Pancreas (tissue), 10 donors: ENCODE results near the gene SLC44A4. TPM values are rescaled to one million over a fixed set of nuclear protein-coding genes. Genes with fewer than 3 reads are reported as not detected.
A peak's percentile ranks its signal among the peaks of the same experiment; 100 is the strongest.

ENCODE experiments used
- ATAC-seq, 4 donors: fragments of 200-7000 bp; cut with Tn5 transposase; one replicate each; pipeline versions ENCODE4 v1.8.0 to v1.9.1; 2020; ENCODE audit warnings: mild to moderate bottlenecking in 4 of 4, moderate library complexity in 4 of 4
- DNase-seq, 6 donors: peaks; one replicate each; pipeline ENCODE4 v3.0.0-alpha.2; 2020
- FAIRE-seq: peaks from 2 replicates; lab custom pipeline; 2012; peaks lifted over from hg19 to GRCh38; lab: Jason Lieb, UNC
- H3K27ac ChIP-seq, 4 donors: fragments of 200-600 bp; sonication (generic); 1 replicate in 3 of 4; 2 replicates in 1 of 4; pipeline versions ENCODE4 v1.5.0 to v1.8.0; 2020
- H3K27me3 ChIP-seq, 4 donors: fragments of 200-600 bp; one replicate each; pipeline ENCODE4 v1.8.0; 2021
- H3K36me3 ChIP-seq, 3 donors: fragments of 200-600 bp; sonication (generic) in 1 of 3; one replicate each; pipeline versions ENCODE4 v1.5.0 to v1.8.0; 2020 to 2021
- H3K4me1 ChIP-seq, 3 donors: fragments of 200-600 bp; one replicate each; pipeline ENCODE4 v1.8.0; 2021
- H3K4me3 ChIP-seq, 4 donors: fragments of 200-600 bp; sonication (generic) in 2 of 4; one replicate each; pipeline versions ENCODE4 v1.5.0 to v1.8.0; 2020 to 2021
- H3K9me3 ChIP-seq, 4 donors: fragments of 200-600 bp; one replicate each; pipeline ENCODE4 v1.8.0; 2021
- CTCF ChIP-seq, 4 donors: fragments of 200-600 bp; sonication (generic) in 3 of 4; IDR thresholded peaks; one replicate each; pipeline versions ENCODE4 v1.5.0 to v1.8.0; 2021; ENCODE audit warnings: antibody characterized with exemption in 4 of 4
- WGBS, 2 donors: extraction: QIAGEN DNeasy Blood & Tissue Kit; methylation state at CpG; one replicate each; pipeline ENCODE4 v1.1.7; 2013; 5-methylcytosine and 5-hydroxymethylcytosine counted together
- intact Hi-C, 3 donors: fragments of 100-400 bp; cut with DNase I; formaldehyde crosslinking; loops; one replicate each; pipeline versions ENCODE4 v1.11.1 to v1.14.2; 2022
- polyA plus RNA-seq, 2 donors: library from polyadenylated mRNA; stranded (reverse); fragments of 200-250 nt; gene quantifications; one replicate each; pipeline ENCODE4 v1.2.3, GENCODE V29; 2013
- total RNA-seq, 6 donors: library from RNA; stranded (reverse); fragmentation: NEBNext Ultra II Directional in 4 of 6; extraction: Animal tissue kit (Norgen Biotek cat#: 25700) in 4 of 6; gene quantifications; one replicate each; pipeline versions ENCODE4 v1.2.1 to v1.2.4, GENCODE V29; 2021 to 2023
- donor health status: healthy with polysubstance abuse.
- donor health status: DM: no; HTN: no; CAD: no; lungs with moderate emphysema.
- donor health status: DM: no; HTN: no; CAD: no.
- donor health status: control.
- donor health status: control.
- donor health status: Bipolar disorder and iron deficiency.
- donor health status: DM: yes; HTN: yes; CAD: no.
- donor health status: DM: no; HTN: no; CAD: no.
- donor health status: DM: no; HTN: no; CAD: no.
- donor health status: DM: yes; HTN: yes; CAD: no.

Gene SLC44A4
- total and polyA plus RNA-seq, 8 donors: 4.6 to 57.3 (median 12.9) TPM

DNA sequence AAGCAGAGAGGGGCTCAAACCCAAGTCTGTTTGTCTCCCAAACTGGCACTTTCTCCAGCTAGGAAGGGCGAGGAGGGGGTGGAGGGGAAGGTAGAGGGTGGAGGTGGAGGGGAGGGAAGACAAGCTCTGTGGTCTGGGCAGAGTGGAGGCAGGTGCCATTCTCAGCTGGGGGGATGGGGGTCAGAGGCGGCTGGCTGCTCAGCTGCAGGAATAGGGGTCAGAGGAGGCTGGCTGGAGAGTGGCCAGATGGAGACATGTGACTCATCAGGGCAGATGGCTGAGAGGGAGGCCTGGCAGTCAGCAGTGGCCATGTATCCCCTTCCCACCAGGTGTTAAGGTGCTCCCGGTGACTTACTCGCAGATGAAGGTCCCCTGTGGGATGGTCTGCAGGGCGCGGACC, 3.5 kb upstream of the SLC44A4 start:
- peaks cover 0 to 6% (median 5%) of the 10 kb centered on the region in 3 donors for H3K4me1 ChIP-seq
- ATAC-seq: no peak
- no peak for TF ChIP-seq CTCF (IDR thresholded peaks at IDR 0.05)
- no peak overlapping the region for H3K27ac ChIP-seq
- H3K9me3 ChIP-seq: no peaks in the 10 kb centered on the region
- intact Hi-C loops: no loop called here
- H3K4me3 ChIP-seq: no peak overlapping the region
- peaks cover 5 to 49% (median 19%) of the 10 kb centered on the region in 3 donors for H3K36me3 ChIP-seq
- no peaks in the 10 kb centered on the region for H3K27me3 ChIP-seq
- FAIRE-seq: no peak
- peak in 1 of 6 donors; percentile 13 for DNase-seq
- whole genome bisulfite sequencing, 2 donors: 89 to 92% methylated on average over 6 of the region's 6 CpGs

DNA sequence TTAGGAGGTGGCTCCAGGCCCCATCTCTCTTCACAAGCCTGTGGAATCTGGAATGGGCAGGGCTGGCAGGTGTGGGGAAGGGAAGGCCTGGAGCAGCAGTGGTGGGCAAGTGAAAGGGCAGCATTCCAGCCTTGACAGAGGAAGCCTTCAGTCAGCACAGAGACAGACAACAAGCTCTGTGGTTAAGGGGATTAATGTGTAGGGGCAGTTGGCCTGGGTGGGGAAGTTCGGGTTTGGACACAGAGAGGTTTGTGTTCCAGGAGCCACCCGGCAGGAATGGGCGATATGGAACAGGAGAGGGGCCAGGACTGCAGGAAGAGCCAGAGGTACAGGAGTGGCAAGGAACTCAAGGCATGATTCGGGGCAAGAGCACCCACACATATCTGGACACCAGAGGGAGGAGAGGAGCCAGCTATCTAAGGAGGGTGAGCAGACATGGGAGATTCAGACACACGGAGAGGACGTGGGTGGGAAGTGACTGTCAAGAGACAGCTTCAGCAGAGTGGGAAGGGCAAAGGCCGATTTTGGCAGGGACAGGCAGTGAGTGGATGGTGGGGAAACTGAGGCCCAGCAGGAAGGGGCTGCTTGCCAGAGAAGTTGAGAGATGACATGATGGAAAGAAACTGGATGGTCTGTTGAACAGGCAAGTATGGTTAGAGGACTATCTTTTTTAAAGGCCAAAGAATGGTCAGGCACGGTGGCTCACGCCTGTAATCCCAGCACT, 2.5 kb upstream of the SLC44A4 start:
- Histone ChIP-seq H3K4me3 (no peak overlapping the region), H3K36me3 (peaks cover 3 to 39% (median 13%) of the 10 kb centered on the region in 3 donors), H3K27ac (no peak overlapping the region), H3K27me3 (no peaks in the 10 kb centered on the region), H3K9me3 (no peaks in the 10 kb centered on the region), H3K4me1 (peaks cover 0 to 10% (median 6%) of the 10 kb centered on the region in 3 donors)
- FAIRE-seq (no peak), ATAC-seq (no peak), DNase-seq (no peak)
- 83 to 88% methylated on average over 9 of the region's 9 CpGs for WGBS, 2 donors
- no peak for TF ChIP-seq CTCF (IDR thresholded peaks at IDR 0.05)
- intact Hi-C loops: no loop called here

GRCh38 chr6:31880616-31881015, 1.8 kb upstream of the SLC44A4 start:
- Histone ChIP-seq H3K4me3 (no peak overlapping the region), H3K4me1 (peaks cover 0 to 13% (median 6%) of the 10 kb centered on the region in 3 donors), H3K27ac (no peak overlapping the region), H3K36me3 (peaks cover 3 to 37% (median 13%) of the 10 kb centered on the region in 3 donors), H3K27me3 (no peaks in the 10 kb centered on the region), H3K9me3 (no peaks in the 10 kb centered on the region)
- 86 to 94% methylated on average over 10 of the region's 10 CpGs for WGBS, 2 donors
- FAIRE-seq (no peak), ATAC-seq (no peak), DNase-seq (peak in 1 of 6 donors; percentile 11)
- intact Hi-C loops: no loop called here
- TF ChIP-seq CTCF (IDR thresholded peaks at IDR 0.05): no peak

GRCh38 chr6:31879901-31880300, 1.1 kb upstream of the SLC44A4 start:
- Histone ChIP-seq H3K27me3 (no peaks in the 10 kb centered on the region), H3K4me3 (no peak overlapping the region), H3K36me3 (peaks cover 3 to 32% (median 13%) of the 10 kb centered on the region in 3 donors), H3K4me1 (peaks cover 0 to 18% (median 6%) of the 10 kb centered on the region in 3 donors), H3K27ac (no peak overlapping the region), H3K9me3 (no peaks in the 10 kb centered on the region)
- intact Hi-C loops: no loop called here
- TF ChIP-seq CTCF (IDR thresholded peaks at IDR 0.05): no peak
- ATAC-seq: no peak
- no peak for FAIRE-seq
- WGBS, 2 donors: 86 to 89% methylated on average over 9 to 10 of the region's 10 CpGs
- DNase-seq: no peak

DNA sequence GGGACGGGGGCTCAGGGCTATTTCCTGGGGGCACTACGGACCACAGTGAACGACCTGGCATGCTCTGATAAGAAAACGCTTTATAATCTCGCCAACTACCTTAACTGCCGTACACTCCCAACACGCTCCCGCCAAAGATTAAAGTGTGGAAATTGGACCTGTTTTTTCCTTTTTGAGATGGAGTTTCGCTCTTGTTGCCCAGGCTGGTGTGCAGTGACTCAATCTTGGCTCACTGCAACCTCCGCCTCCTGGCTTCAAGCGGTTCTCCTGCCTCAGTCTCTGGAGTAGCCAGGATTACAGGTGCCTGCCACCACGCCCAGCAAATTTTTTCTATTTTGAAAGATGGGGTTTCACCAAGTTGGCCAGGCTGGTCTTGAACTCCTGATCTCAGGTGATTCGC, 346 bp upstream of the SLC44A4 start:
- FAIRE-seq (no peak), DNase-seq (no peak), ATAC-seq (no peak)
- H3K9me3 ChIP-seq: no peaks in the 10 kb centered on the region
- H3K27me3 ChIP-seq: no peaks in the 10 kb centered on the region
- 75% methylated on average over 13 of the region's 13 CpGs for WGBS, 2 donors
- no peak for TF ChIP-seq CTCF (IDR thresholded peaks at IDR 0.05)
- peak overlapping the region in 3 of 4 donors; percentile 20 to 36 (median 26) for H3K4me3 ChIP-seq
- H3K4me1 ChIP-seq: peaks cover 0 to 19% (median 6%) of the 10 kb centered on the region in 3 donors
- peak overlapping the region in 2 of 4 donors; percentile 68 to 78 for H3K27ac ChIP-seq
- H3K36me3 ChIP-seq: peaks cover 3 to 25% (median 13%) of the 10 kb centered on the region in 3 donors
- intact Hi-C loops: no loop called here
